ENCODE results near the gene FBXO28. TPM values are rescaled to one million over a fixed set of nuclear protein-coding genes. Genes with fewer than 3 reads are reported as not detected.
A peak's percentile ranks its signal among the peaks of the same experiment; 100 is the strongest.

Gene FBXO28
- total RNA-seq, 1 experiment from 2014 or later, result 37.0 TPM

- ChIA-PET RAD21 (ENCODE audit: low non-redundant PET in 1 of 2, low total read pairs in 2 of 2, uncharacterized antibody in 2 of 2, unreplicated experiment in 2 of 2) (interaction anchor here in 1 of 2 experiments (0.7 kb wide), 1 partner anchor 399 kb away, joined by 3 read pairs; no protein-coding TSS in a partner anchor), CTCF (interaction anchor here (1.0 to 1.6 kb wide), 4 partner anchors 22 to 411 kb away, joined by 3 to 8 read pairs (median 4); no protein-coding TSS in a partner anchor)
Measured at GRCh38 chr1:224106568-224107281, 7.2 kb upstream of the FBXO28 start.

More at GRCh38 chr1:224106568-224107281, 7.2 kb upstream of the FBXO28 start:
- ATAC-seq (peak; percentile 99), DNase-seq (ENCODE audit: low read depth, low spot score) (peak; percentile 48)
- no peak overlapping the region for H3K9ac ChIP-seq (ENCODE audit: low read length)
- H3K9me2 ChIP-seq (ENCODE audit: insufficient read depth), result no peaks in the 10 kb centered on the region
- H3K4me2 ChIP-seq (ENCODE audit: low read length), result peak overlapping the region; percentile 58
- BruUV-seq (replicated peaks), result no TSS peak
- H3K4me3 ChIP-seq (replicated peaks in 1 of 2; ENCODE audit: low read depth in 1 of 2, low read length in 2 of 2), result no peak overlapping the region
- POLR2A ChIA-PET, result no interaction called here
- intact Hi-C loops (cut with micrococcal nuclease), result no loop called here
- TF ChIP-seq MAX (IDR thresholded peaks at IDR 0.05) (no peak), YY1 (IDR thresholded peaks at IDR 0.05; ENCODE audit: extremely low read depth, insufficient replicate concordance, low read depth, low read length) (peak; percentile 39), CEBPB (IDR thresholded peaks at IDR 0.05; ENCODE audit: low read depth) (no peak), REST (IDR thresholded peaks at IDR 0.05; ENCODE audit: low read depth) (no peak), EGR1 (IDR thresholded peaks at IDR 0.05; ENCODE audit: low read depth) (no peak), CTCF (IDR thresholded peaks at IDR 0.05 in 2 of 3, conservative IDR thresholded peaks at IDR 0.05 in 1 of 3; ENCODE audit: borderline replicate concordance in 1 of 3, insufficient read depth in 1 of 3, low read depth in 2 of 3, low read length in 2 of 3) (peak; percentile 42 to 59 (median 52); a peak in 5 of 6 replicates), RAD21 (IDR thresholded peaks at IDR 0.05; ENCODE audit: low read depth) (peak; percentile 76), CBX3 (IDR thresholded peaks at IDR 0.05; ENCODE audit: low read depth) (peak; percentile 80)
- H2AFZ ChIP-seq (ENCODE audit: low read depth, low read length, poor library complexity, severe bottlenecking), result peak overlapping the region; percentile 75
- H3K79me2 ChIP-seq (ENCODE audit: insufficient read depth, low read length), result no peaks in the 10 kb centered on the region
- peaks cover 6% of the 10 kb centered on the region in 2 experiments for H3K4me1 ChIP-seq (ENCODE audit: control insufficient read depth in 1 of 2, insufficient read depth in 2 of 2, low read length in 2 of 2)
- peak overlapping the region; percentile 33; the same call in 1 of the 2 replicates for H3K27ac ChIP-seq (ENCODE audit: low read depth, low read length)
- no peaks in the 10 kb centered on the region for H3K9me3 ChIP-seq (ENCODE audit: control insufficient read depth in 1 of 2, insufficient read depth in 1 of 2, low read depth in 1 of 2, low read length in 2 of 2)
- no peaks in the 10 kb centered on the region for H4K20me1 ChIP-seq (ENCODE audit: insufficient read depth)
- H3K36me3 ChIP-seq (ENCODE audit: control insufficient read depth in 1 of 2, insufficient read depth in 2 of 2, low read length in 2 of 2), result no peaks in the 10 kb centered on the region
- no peaks in the 10 kb centered on the region for H3K27me3 ChIP-seq (ENCODE audit: insufficient read depth, low read length)

Measured in HCT116 (cell line).